Karpas-422 (cell line): ENCODE measurements around the gene CAMK2G. TPM values are rescaled to one million over a fixed set of nuclear protein-coding genes. Genes with fewer than 3 reads are reported as not detected.

Experiments used
- DNase-seq: peaks from one replicate; pipeline ENCODE4 v3.0.0-alpha.2; 2015
- H2AFZ ChIP-seq: fragments of 200-600 bp; sonication (generic); 2 replicates; pipeline ENCODE4 v1.6.1; 2014; ENCODE audit warnings: antibody characterized with exemption, low read length, mixed read lengths
- H3K27ac ChIP-seq: fragments of 200-600 bp; sonication (generic); 2 replicates; pipeline ENCODE4 v1.5.1; 2014; ENCODE audit warnings: mild to moderate bottlenecking, low read length, moderate library complexity
- H3K27me3 ChIP-seq: fragments of 200-600 bp; sonication (generic); 2 replicates; pipeline ENCODE4 v1.6.1; 2014; ENCODE audit warnings: low read length, mixed read lengths
- H3K36me3 ChIP-seq: fragments of 200-600 bp; sonication (generic); 2 replicates; pipeline ENCODE4 v1.6.1; 2014; ENCODE audit warnings: low read length, mixed read lengths; ENCODE audit not compliant: insufficient read depth
- H3K4me1 ChIP-seq: fragments of 200-600 bp; sonication (generic); 2 replicates; pipeline ENCODE4 v1.6.1; 2014; ENCODE audit warnings: mild to moderate bottlenecking, low read length, mixed read lengths
- H3K4me2 ChIP-seq: fragments of 200-600 bp; sonication (generic); 2 replicates; pipeline ENCODE4 v1.6.1; 2014; ENCODE audit warnings: low read length, low read depth, mild to moderate bottlenecking; ENCODE audit not compliant: poor library complexity, severe bottlenecking
- H3K4me3 ChIP-seq: fragments of 200-600 bp; sonication (generic); 2 replicates; pipeline ENCODE4 v1.5.1; 2014; ENCODE audit warnings: mild to moderate bottlenecking, antibody characterized with exemption, low read length, mixed read lengths
- H3K79me2 ChIP-seq: fragments of 200-600 bp; sonication (generic); 2 replicates; pipeline ENCODE4 v1.6.1; 2014; ENCODE audit warnings: mild to moderate bottlenecking, low read length, mixed read lengths
- H3K9ac ChIP-seq: fragments of 200-600 bp; sonication (generic); 2 replicates; pipeline ENCODE4 v1.6.0; 2014; ENCODE audit warnings: low read length
- H3K9me2 ChIP-seq: fragments of 200-600 bp; sonication (generic), shearing (Covaris generic); replicated peaks from 2 replicates; pipeline ENCODE4 v1.6.0; 2014; ENCODE audit warnings: mild to moderate bottlenecking, low read length, moderate library complexity; ENCODE audit not compliant: insufficient read depth
- H3K9me3 ChIP-seq: fragments of 300-700, 200-600 bp; sonication (generic); 2 replicates; pipeline ENCODE4 v1.6.1; 2014; ENCODE audit warnings: low read length, mixed read lengths
- H4K20me1 ChIP-seq: fragments of 200-600 bp; sonication (generic); 2 replicates; pipeline ENCODE4 v1.6.1; 2014; ENCODE audit warnings: mild to moderate bottlenecking, antibody characterized with exemption, low read length, low read depth; ENCODE audit not compliant: insufficient read depth
- total RNA-seq: library from RNA; depleted of rRNA; stranded (reverse); fragments of >200 nt; shearing (Covaris generic); gene quantifications from 2 replicates; pipeline ENCODE4 v1.2.3, GENCODE V29; 2014; ENCODE audit warnings: low replicate concordance

CAMK2G gene
- total RNA-seq, 1 experiment from 2014 or later = 28.2 TPM

- Histone ChIP-seq H2AFZ (no peak overlapping the region), H3K27ac (peak overlapping the region; percentile 63), H3K27me3 (no peaks in the 10 kb centered on the region), H3K4me2 (peak overlapping the region; percentile 96), H3K4me1 (peaks cover 39% of the 10 kb centered on the region), H3K4me3 (peak overlapping the region; percentile 87), H3K9me2 (no peaks in the 10 kb centered on the region), H4K20me1 (peaks cover 5% of the 10 kb centered on the region; the same call in 1 of the 2 replicates), H3K79me2 (peaks cover 65% of the 10 kb centered on the region), H3K9ac (peak overlapping the region; percentile 88), H3K9me3 (no peaks in the 10 kb centered on the region), H3K36me3 (peaks cover 18% of the 10 kb centered on the region)
- peak; percentile 70 for DNase-seq
Observed at GRCh38 chr10:73780966-73781365, 93.4 kb downstream of the CAMK2G start.

- Histone ChIP-seq H3K79me2 (peaks cover 69% of the 10 kb centered on the region), H3K9me3 (no peaks in the 10 kb centered on the region), H3K4me2 (peak overlapping the region; percentile 96), H3K4me1 (peaks cover 46% of the 10 kb centered on the region), H3K4me3 (peak overlapping the region; percentile 87), H4K20me1 (0 out of 2 replicates have a peak, but pooled peaks cover 5% of the 10 kb centered on the region), H2AFZ (no peak overlapping the region), H3K27ac (peak overlapping the region; percentile 63; the same call in 1 of the 2 replicates), H3K36me3 (peaks cover 25% of the 10 kb centered on the region), H3K27me3 (no peaks in the 10 kb centered on the region), H3K9ac (peak overlapping the region; percentile 88), H3K9me2 (no peaks in the 10 kb centered on the region)
- DNase-seq = no peak
Observed at GRCh38 chr10:73780301-73780700, 94.1 kb downstream of the CAMK2G start.

DNA sequence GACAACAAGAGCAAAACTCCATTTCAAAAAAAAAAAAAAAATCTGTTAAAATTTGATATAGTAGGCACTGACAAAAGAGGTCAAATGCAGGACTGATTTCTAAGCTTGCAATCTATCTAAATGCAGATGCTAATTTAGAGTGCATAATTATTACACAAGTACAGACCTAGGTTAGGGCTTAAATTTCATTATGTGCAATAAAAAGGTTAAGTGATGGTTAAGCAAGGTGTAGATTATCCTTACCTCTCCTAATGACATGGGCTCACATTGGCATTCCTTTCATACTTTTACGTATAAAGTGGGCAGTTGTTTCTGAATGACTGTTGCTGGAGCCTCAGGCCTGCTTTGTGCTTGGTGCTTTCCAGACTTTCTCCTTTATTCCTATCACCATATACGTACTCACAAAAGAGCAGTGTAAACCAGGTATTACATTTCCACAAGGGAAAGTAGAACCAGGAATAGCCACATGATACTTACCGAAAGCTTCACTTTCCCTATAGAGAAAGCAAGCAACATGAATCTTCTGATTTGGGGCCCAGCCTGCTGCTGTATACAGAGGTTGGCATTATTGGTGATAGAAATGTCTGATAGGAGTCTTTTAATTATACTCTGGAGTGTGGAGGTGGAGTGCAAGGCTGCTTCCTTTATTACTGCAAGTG is 94.7 kb downstream of the CAMK2G start:
- Histone ChIP-seq H3K4me2 (peak overlapping the region; percentile 96), H3K9me2 (no peaks in the 10 kb centered on the region), H3K4me1 (peaks cover 49% of the 10 kb centered on the region), H3K4me3 (no peak overlapping the region), H2AFZ (no peak overlapping the region), H3K79me2 (peaks cover 76% of the 10 kb centered on the region), H3K27me3 (no peaks in the 10 kb centered on the region), H4K20me1 (peaks cover 7% of the 10 kb centered on the region; the same call in 1 of the 2 replicates), H3K9me3 (no peaks in the 10 kb centered on the region), H3K9ac (peak overlapping the region; percentile 36; the same call in 1 of the 2 replicates), H3K36me3 (peaks cover 31% of the 10 kb centered on the region), H3K27ac (peak overlapping the region; percentile 2; the same call in 1 of the 2 replicates)
- DNase-seq = no peak

DNA sequence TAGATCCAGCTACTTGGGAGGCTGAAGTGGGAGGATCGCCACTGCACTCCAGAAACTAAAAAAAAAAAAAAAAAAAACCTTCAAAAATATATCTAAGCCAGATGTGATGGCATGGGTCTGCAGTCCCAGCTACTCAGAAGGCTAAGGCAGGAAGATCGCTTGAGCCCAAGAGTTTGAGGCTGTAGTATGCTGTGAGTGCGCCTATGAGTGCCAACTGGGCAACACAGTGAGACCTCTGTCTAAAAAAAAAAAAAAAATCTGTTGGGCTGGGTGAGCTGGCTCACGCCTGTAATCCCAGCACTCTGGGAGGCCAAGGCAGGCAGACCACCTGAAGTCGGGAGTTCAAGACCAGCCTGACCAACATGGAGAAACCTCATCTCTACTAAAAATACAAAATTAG is 95.3 kb downstream of the CAMK2G start:
- no peak for DNase-seq
- Histone ChIP-seq H3K9me3 (no peaks in the 10 kb centered on the region), H3K9ac (no peak overlapping the region), H3K4me3 (no peak overlapping the region), H3K36me3 (peaks cover 35% of the 10 kb centered on the region), H3K27ac (no peak overlapping the region), H3K4me2 (no peak overlapping the region), H2AFZ (no peak overlapping the region), H3K27me3 (no peaks in the 10 kb centered on the region), H3K4me1 (peaks cover 50% of the 10 kb centered on the region), H3K79me2 (peaks cover 76% of the 10 kb centered on the region), H4K20me1 (peaks cover 9% of the 10 kb centered on the region; the same call in 1 of the 2 replicates), H3K9me2 (no peaks in the 10 kb centered on the region)

DNA sequence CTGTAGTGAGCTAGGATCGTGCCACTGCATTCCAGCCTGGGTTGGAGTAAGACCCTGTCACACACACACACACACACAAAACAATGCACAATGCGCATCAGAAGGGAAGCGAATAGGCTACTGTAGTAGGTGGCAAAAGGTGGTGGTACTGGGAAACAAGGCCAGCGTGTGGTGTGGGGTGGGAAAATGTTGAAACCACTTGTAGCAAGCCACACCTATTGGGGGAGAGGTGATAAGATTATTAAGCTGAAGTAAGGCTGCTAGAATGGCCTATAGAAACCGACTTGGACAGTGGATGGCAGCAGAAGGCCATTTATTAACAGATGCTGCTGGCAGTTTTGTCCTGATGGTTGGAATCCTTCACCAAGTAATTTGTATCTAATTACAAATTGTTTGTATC is 99.7 kb downstream of the CAMK2G start:
- Histone ChIP-seq H4K20me1 (peaks cover 4% of the 10 kb centered on the region; the same call in 1 of the 2 replicates), H2AFZ (no peak overlapping the region), H3K27me3 (no peaks in the 10 kb centered on the region), H3K79me2 (peaks cover 59% of the 10 kb centered on the region), H3K27ac (peak overlapping the region; percentile 79; the same call in 1 of the 2 replicates), H3K9me3 (no peaks in the 10 kb centered on the region), H3K4me3 (peak overlapping the region; percentile 89), H3K36me3 (peaks cover 50% of the 10 kb centered on the region), H3K4me1 (peaks cover 40% of the 10 kb centered on the region), H3K9me2 (no peaks in the 10 kb centered on the region), H3K9ac (peak overlapping the region; percentile 85), H3K4me2 (peak overlapping the region; percentile 99)
- DNase-seq = peak; percentile 50

GRCh38 chr10:73773152-73773879 is 101.0 kb downstream of the CAMK2G start:
- peaks cover 44% of the 10 kb centered on the region for H3K36me3 ChIP-seq
- peak; percentile 64 for DNase-seq

DNA sequence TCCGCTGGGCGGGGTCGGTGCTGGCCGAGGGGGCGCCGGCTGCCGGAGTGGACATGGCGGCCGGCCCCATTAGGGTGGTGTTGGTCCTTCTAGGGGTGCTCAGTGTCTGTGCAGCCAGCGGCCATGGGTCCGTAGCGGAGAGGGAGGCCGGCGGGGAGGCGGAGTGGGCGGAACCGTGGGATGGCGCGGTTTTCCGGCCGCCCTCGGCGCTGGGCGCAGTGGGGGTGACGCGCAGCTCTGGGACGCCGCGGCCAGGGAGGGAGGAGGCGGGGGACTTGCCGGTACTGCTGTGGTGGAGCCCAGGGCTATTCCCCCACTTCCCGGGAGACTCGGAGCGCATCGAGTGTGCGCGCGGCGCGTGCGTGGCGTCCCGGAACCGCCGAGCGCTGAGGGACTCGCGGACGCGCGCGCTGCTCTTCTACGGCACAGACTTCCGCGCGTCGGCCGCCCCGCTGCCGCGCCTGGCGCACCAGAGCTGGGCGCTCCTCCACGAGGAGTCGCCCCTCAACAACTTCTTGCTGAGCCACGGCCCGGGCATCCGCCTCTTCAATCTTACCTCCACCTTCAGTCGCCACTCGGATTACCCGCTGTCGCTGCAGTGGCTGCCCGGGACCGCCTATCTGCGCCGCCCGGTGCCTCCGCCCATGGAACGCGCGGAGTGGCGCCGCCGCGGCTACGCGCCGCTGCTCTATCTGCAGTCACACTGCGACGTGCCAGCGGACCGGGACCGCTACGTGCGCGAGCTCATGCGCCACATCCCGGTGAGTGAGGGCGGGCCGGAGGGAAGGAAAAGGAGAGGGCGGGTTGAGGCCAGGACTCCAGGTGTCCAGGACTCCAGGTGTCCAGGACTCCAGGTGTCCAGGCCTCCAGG is 101.8 kb downstream of the CAMK2G start:
- Histone ChIP-seq H3K9me2 (no peaks in the 10 kb centered on the region), H3K4me2 (peak overlapping the region; percentile 99), H3K4me1 (peaks cover 53% of the 10 kb centered on the region), H3K9me3 (no peaks in the 10 kb centered on the region), H4K20me1 (peaks cover 4% of the 10 kb centered on the region; the same call in 1 of the 2 replicates), H3K4me3 (peak overlapping the region; percentile 89), H3K9ac (peak overlapping the region; percentile 85), H3K27me3 (no peaks in the 10 kb centered on the region), H2AFZ (peak overlapping the region; percentile 76), H3K79me2 (peaks cover 50% of the 10 kb centered on the region), H3K36me3 (peaks cover 44% of the 10 kb centered on the region), H3K27ac (peak overlapping the region; percentile 79)
- peak; percentile 89 for DNase-seq

More at GRCh38 chr10:73773152-73773879, 101.0 kb downstream of the CAMK2G start:
- Histone ChIP-seq H3K4me3 (peak overlapping the region; percentile 89), H3K9me2 (no peaks in the 10 kb centered on the region), H3K9me3 (no peaks in the 10 kb centered on the region), H4K20me1 (peaks cover 4% of the 10 kb centered on the region; the same call in 1 of the 2 replicates), H3K27me3 (no peaks in the 10 kb centered on the region), H3K4me2 (peak overlapping the region; percentile 99), H3K9ac (peak overlapping the region; percentile 85), H3K4me1 (peaks cover 51% of the 10 kb centered on the region), H3K79me2 (peaks cover 54% of the 10 kb centered on the region), H2AFZ (no peak overlapping the region), H3K27ac (peak overlapping the region; percentile 79)
